Tibial artery (tissue), 4 donors: Measurements from ENCODE around the gene ABCF1.

Source experiments
- DNase-seq, 2 donors: peaks; one replicate each; pipeline ENCODE4 v3.0.0-alpha.2; 2019
- H3K27ac ChIP-seq, 2 donors: fragments of 200-600 bp; sonication (generic) in 1 of 2; 1 replicate in 1 of 2; 2 replicates in 1 of 2; pipeline ENCODE4 v1.5.1; 2018 to 2019; ENCODE audit warnings: mild to moderate bottlenecking in 1 of 2
- H3K27me3 ChIP-seq, 2 donors: fragments of 200-600 bp; sonication (generic) in 1 of 2; one replicate each; pipeline versions ENCODE4 v1.5.1 to v1.6.0; 2016 to 2019
- H3K36me3 ChIP-seq, 3 donors: fragments of 200-600 bp; sonication (generic) in 2 of 3; one replicate each; pipeline ENCODE4 v1.5.1; 2016 to 2019; ENCODE audit warnings: mild to moderate bottlenecking in 2 of 3
- H3K4me1 ChIP-seq, 4 donors: fragments of 200-600 bp; sonication (generic) in 2 of 4; 1 replicate in 3 of 4; 2 replicates in 1 of 4; pipeline ENCODE4 v1.5.1; 2016 to 2019
- H3K4me3 ChIP-seq, 2 donors: fragments of 200-600 bp; sonication (generic) in 1 of 2; 1 replicate in 1 of 2; 2 replicates in 1 of 2; pipeline ENCODE4 v1.5.1; 2018 to 2019; ENCODE audit warnings: mild to moderate bottlenecking in 2 of 2
- H3K9me3 ChIP-seq, 3 donors: fragments of 200-600 bp; sonication (generic) in 1 of 3; one replicate each; pipeline ENCODE4 v1.5.1; 2016 to 2019
- CTCF ChIP-seq, 2 experiments: fragments of 200-600 bp in 1 of 2; fragments of 450-650 bp in 1 of 2; IDR thresholded peaks; one replicate each; pipeline ENCODE4 v1.5.1; 2017 to 2019; ENCODE audit warnings: antibody characterized with exemption in 2 of 2, mild to moderate bottlenecking in 1 of 2, moderate library complexity in 1 of 2
- intact Hi-C: fragments of 100-400 bp; cut with DNase I; formaldehyde crosslinking; loops from one replicate; pipeline ENCODE4 v1.15.0; 2023; ENCODE audit warnings: low total_unique reads

The ABCF1 gene

GRCh38 chr6:30603961-30604360 is 32.7 kb downstream of the ABCF1 start:
- H3K36me3 ChIP-seq, result peaks cover 83 to 87% (median 85%) of the 10 kb centered on the region in 3 donors
- DNase-seq, result no peak

DNA sequence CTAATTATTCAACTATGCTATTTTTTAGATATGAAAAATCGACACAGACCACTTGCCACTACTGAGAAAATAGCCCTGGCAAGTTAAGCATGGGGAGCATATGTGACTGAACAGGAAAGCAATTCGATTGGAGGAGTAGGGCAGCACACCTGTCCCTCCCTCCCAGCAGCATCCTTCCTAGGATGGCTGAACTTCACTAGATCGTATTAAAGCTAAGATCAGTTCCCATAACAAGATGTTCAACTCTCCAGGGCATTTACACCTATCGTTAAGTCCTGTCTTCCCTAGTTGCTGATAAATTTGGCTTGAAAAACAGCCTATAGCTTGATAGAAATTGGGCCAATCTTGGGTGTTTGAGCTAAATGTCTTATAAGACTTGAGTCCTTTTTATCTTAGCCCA is 38.8 kb downstream of the ABCF1 start:
- H3K27ac ChIP-seq, result peak overlapping the region in 1 of 2 donors; percentile 98
- H3K27me3 ChIP-seq, result no peaks in the 10 kb centered on the region
- no peak for DNase-seq
- no peak for TF ChIP-seq CTCF (IDR thresholded peaks at IDR 0.05)
- H3K4me3 ChIP-seq, result no peak overlapping the region
- peaks cover 0 to 58% (median 34%) of the 10 kb centered on the region in 4 donors for H3K4me1 ChIP-seq
- no peaks in the 10 kb centered on the region for H3K9me3 ChIP-seq
- intact Hi-C loops, result no loop called here
- H3K36me3 ChIP-seq, result peaks cover 45 to 46% (median 45%) of the 10 kb centered on the region in 3 donors

More at GRCh38 chr6:30603961-30604360, 32.7 kb downstream of the ABCF1 start:
- TF ChIP-seq CTCF (IDR thresholded peaks at IDR 0.05), result no peak
- H3K27me3 ChIP-seq, result no peaks in the 10 kb centered on the region
- no peaks in the 10 kb centered on the region for H3K9me3 ChIP-seq
- H3K27ac ChIP-seq, result no peak overlapping the region
- H3K4me3 ChIP-seq, result no peak overlapping the region
- H3K4me1 ChIP-seq, result peaks cover 0 to 1% (median under 1%) of the 10 kb centered on the region in 4 donors
- intact Hi-C loops, result no loop called here

- intact Hi-C loops, result no loop called here
- TF ChIP-seq CTCF (IDR thresholded peaks at IDR 0.05), result no peak
- Histone ChIP-seq H3K27me3 (no peaks in the 10 kb centered on the region), H3K27ac (peak overlapping the region in 1 of 2 donors; percentile 98), H3K9me3 (no peaks in the 10 kb centered on the region), H3K36me3 (peaks cover 38 to 41% (median 40%) of the 10 kb centered on the region in 3 donors), H3K4me1 (peaks cover 0 to 58% (median 34%) of the 10 kb centered on the region in 4 donors), H3K4me3 (no peak overlapping the region)
- DNase-seq, result no peak
Measured at GRCh38 chr6:30611150-30611855, 40.1 kb downstream of the ABCF1 start.

- H3K27me3 ChIP-seq, result no peaks in the 10 kb centered on the region
- no peak for DNase-seq
- intact Hi-C loops, result no loop called here
- peak overlapping the region in 1 of 2 donors; percentile 98 for H3K27ac ChIP-seq
- TF ChIP-seq CTCF (IDR thresholded peaks at IDR 0.05), result no peak
- no peak overlapping the region for H3K4me3 ChIP-seq
- H3K4me1 ChIP-seq, result peaks cover 0 to 58% (median 34%) of the 10 kb centered on the region in 4 donors
- peaks cover 38 to 41% (median 40%) of the 10 kb centered on the region in 3 donors for H3K36me3 ChIP-seq
- H3K9me3 ChIP-seq, result no peaks in the 10 kb centered on the region
Measured at GRCh38 chr6:30611856-30612194, 40.6 kb downstream of the ABCF1 start.

GRCh38 chr6:30612213-30612612 is 41.0 kb downstream of the ABCF1 start:
- Histone ChIP-seq H3K9me3 (no peaks in the 10 kb centered on the region), H3K27ac (peak overlapping the region in 1 of 2 donors; percentile 98), H3K27me3 (no peaks in the 10 kb centered on the region), H3K4me3 (no peak overlapping the region), H3K4me1 (peaks cover 0 to 58% (median 34%) of the 10 kb centered on the region in 4 donors), H3K36me3 (peaks cover 36 to 38% (median 36%) of the 10 kb centered on the region in 3 donors)
- DNase-seq, result no peak
- TF ChIP-seq CTCF (IDR thresholded peaks at IDR 0.05), result no peak
- intact Hi-C loops, result no loop called here
